SK-N-SH treated with all-trans-retinoic acid at 6 μM for 48 hours (cell line): Measurements from ENCODE around the gene TMEM237.

ENCODE experiments used
- ARNTL ChIP-seq: fragments of 450-650 bp; formaldehyde crosslinking; IDR thresholded peaks from 2 replicates; pipeline ENCODE4 v1.5.0; 2020; ENCODE audit warnings: low read depth, mild to moderate bottlenecking, moderate library complexity, borderline replicate concordance
- BACH2 ChIP-seq: fragments of 250-450 bp; sonication (Bioruptor Pico); IDR thresholded peaks from 2 replicates; pipeline ENCODE4 v1.9.0; 2021; ENCODE audit warnings: mild to moderate bottlenecking, borderline replicate concordance
- CSDC2 ChIP-seq: fragments of 250-450 bp; sonication (Bioruptor Pico); IDR thresholded peaks from 2 replicates; pipeline ENCODE4 v1.5.0; 2020; ENCODE audit warnings: mild to moderate bottlenecking, moderate library complexity
- OSR1 ChIP-seq: fragments of 250-450 bp; sonication (Bioruptor Pico); IDR thresholded peaks from 2 replicates; pipeline ENCODE4 v1.8.0; 2022; ENCODE audit warnings: moderate library complexity, mild to moderate bottlenecking, inconsistent platforms
- TOX ChIP-seq: fragments of 250-450 bp; sonication (Bioruptor Pico); IDR thresholded peaks from 2 replicates; pipeline ENCODE4 v1.8.0; 2021; ENCODE audit warnings: mild to moderate bottlenecking, moderate library complexity, borderline replicate concordance
- ZC3H10 ChIP-seq: fragments of 250-450 bp; sonication (Bioruptor Pico); IDR thresholded peaks from 2 replicates; pipeline ENCODE4 v1.5.1; 2021; ENCODE audit warnings: mild to moderate bottlenecking, moderate library complexity
- ZFP3 ChIP-seq: fragments of 250-450 bp; sonication (Bioruptor Pico); IDR thresholded peaks from 2 replicates; pipeline ENCODE4 v1.5.0; 2020; ENCODE audit warnings: mild to moderate bottlenecking, moderate library complexity
- ZFP30 ChIP-seq: fragments of 450-650 bp; formaldehyde crosslinking; IDR thresholded peaks from 2 replicates; pipeline ENCODE4 v1.5.0; 2022; ENCODE audit warnings: mild to moderate bottlenecking, moderate library complexity
- ZNF565 ChIP-seq: fragments of 450-650 bp; formaldehyde crosslinking; conservative IDR thresholded peaks from 2 replicates; pipeline ENCODE4 v1.5.0; 2020; ENCODE audit warnings: low read depth, mild to moderate bottlenecking, moderate library complexity
- ZNF70 ChIP-seq: fragments of 450-650 bp; formaldehyde crosslinking; IDR thresholded peaks from 2 replicates; pipeline ENCODE4 v1.5.0; 2020; ENCODE audit warnings: mild to moderate bottlenecking, moderate library complexity
- ZNF8 ChIP-seq: fragments of 450-650 bp; formaldehyde crosslinking; IDR thresholded peaks from 2 replicates; pipeline ENCODE4 v1.5.0; 2020; ENCODE audit warnings: mild to moderate bottlenecking, moderate library complexity
- TF ChIP-seq, protein P1 (sequence below): fragments of 250-450 bp; sonication (Bioruptor Pico); IDR thresholded peaks from 2 replicates; pipeline ENCODE4 v1.8.0; 2020; ENCODE audit warnings: mild to moderate bottlenecking, moderate library complexity, borderline replicate concordance
- TF ChIP-seq, protein P2 (sequence below): fragments of 250-450 bp; sonication (Bioruptor Pico); IDR thresholded peaks from 2 replicates; pipeline ENCODE4 v1.5.0; 2020; ENCODE audit warnings: mild to moderate bottlenecking, moderate library complexity

GRCh38 chr2:201644001-201644400 is 698 bp upstream of the TMEM237 start:
- TF ChIP-seq ARNTL (CRISPR knock-in tag): no peak
- TF ChIP-seq ZFP30 (CRISPR knock-in tag): no peak
- TF ChIP-seq, protein P1, sequence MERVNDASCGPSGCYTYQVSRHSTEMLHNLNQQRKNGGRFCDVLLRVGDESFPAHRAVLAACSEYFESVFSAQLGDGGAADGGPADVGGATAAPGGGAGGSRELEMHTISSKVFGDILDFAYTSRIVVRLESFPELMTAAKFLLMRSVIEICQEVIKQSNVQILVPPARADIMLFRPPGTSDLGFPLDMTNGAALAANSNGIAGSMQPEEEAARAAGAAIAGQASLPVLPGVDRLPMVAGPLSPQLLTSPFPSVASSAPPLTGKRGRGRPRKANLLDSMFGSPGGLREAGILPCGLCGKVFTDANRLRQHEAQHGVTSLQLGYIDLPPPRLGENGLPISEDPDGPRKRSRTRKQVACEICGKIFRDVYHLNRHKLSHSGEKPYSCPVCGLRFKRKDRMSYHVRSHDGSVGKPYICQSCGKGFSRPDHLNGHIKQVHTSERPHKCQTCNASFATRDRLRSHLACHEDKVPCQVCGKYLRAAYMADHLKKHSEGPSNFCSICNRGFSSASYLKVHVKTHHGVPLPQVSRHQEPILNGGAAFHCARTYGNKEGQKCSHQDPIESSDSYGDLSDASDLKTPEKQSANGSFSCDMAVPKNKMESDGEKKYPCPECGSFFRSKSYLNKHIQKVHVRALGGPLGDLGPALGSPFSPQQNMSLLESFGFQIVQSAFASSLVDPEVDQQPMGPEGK (CRISPR knock-in tag): no peak
- no peak for TF ChIP-seq TOX (CRISPR knock-in tag)
- no peak for TF ChIP-seq ZNF8 (CRISPR knock-in tag)
- TF ChIP-seq ZC3H10 (CRISPR knock-in tag): no peak
- no peak for TF ChIP-seq ZNF70
- no peak for TF ChIP-seq CSDC2 (CRISPR knock-in tag)
- no peak for TF ChIP-seq ZNF565 (CRISPR knock-in tag)
- TF ChIP-seq, protein P2, sequence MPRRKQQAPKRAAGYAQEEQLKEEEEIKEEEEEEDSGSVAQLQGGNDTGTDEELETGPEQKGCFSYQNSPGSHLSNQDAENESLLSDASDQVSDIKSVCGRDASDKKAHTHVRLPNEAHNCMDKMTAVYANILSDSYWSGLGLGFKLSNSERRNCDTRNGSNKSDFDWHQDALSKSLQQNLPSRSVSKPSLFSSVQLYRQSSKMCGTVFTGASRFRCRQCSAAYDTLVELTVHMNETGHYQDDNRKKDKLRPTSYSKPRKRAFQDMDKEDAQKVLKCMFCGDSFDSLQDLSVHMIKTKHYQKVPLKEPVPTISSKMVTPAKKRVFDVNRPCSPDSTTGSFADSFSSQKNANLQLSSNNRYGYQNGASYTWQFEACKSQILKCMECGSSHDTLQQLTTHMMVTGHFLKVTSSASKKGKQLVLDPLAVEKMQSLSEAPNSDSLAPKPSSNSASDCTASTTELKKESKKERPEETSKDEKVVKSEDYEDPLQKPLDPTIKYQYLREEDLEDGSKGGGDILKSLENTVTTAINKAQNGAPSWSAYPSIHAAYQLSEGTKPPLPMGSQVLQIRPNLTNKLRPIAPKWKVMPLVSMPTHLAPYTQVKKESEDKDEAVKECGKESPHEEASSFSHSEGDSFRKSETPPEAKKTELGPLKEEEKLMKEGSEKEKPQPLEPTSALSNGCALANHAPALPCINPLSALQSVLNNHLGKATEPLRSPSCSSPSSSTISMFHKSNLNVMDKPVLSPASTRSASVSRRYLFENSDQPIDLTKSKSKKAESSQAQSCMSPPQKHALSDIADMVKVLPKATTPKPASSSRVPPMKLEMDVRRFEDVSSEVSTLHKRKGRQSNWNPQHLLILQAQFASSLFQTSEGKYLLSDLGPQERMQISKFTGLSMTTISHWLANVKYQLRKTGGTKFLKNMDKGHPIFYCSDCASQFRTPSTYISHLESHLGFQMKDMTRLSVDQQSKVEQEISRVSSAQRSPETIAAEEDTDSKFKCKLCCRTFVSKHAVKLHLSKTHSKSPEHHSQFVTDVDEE: 0 out of 2 replicates have a peak, but pooled peaks have one; percentile 28
- TF ChIP-seq BACH2: no peak
- TF ChIP-seq ZFP3: 0 out of 2 replicates have a peak, but pooled peaks have one; percentile 60
- no peak for TF ChIP-seq OSR1
